ENCODE data around the gene EMC10. TPM values are rescaled to one million over a fixed set of nuclear protein-coding genes. Genes with fewer than 3 reads are reported as not detected.
A peak's percentile ranks its signal among the peaks of the same experiment; 100 is the strongest.

EMC10 gene
- total and polyA plus RNA-seq, 10 of the 15 experiments (the other 5 are each of a cell fraction or from before 2014, with no cell fraction given) = 2.5 to 77.3 (median 20.3) TPM

- TF ChIP-seq EZH2 (IDR thresholded peaks at IDR 0.05; ENCODE audit: borderline replicate concordance, control insufficient read depth, low read depth, low read length) = no peak
- TF ChIP-seq IKZF2 (IDR thresholded peaks at IDR 0.05) = no peak
- no peak for TF ChIP-seq ATF7 (IDR thresholded peaks at IDR 0.05; ENCODE audit: low read depth)
- no peak for TF ChIP-seq NR2F1 (conservative IDR thresholded peaks at IDR 0.05)
- no peak for TF ChIP-seq KAT2A (conservative IDR thresholded peaks at IDR 0.05; ENCODE audit: control insufficient read depth, low read depth, low read length)
- TF ChIP-seq ETV6 (conservative IDR thresholded peaks at IDR 0.05 in 1 of 2, IDR thresholded peaks at IDR 0.05 in 1 of 2; ENCODE audit: borderline replicate concordance in 1 of 2, low read depth in 1 of 2) = no peak
- no peak for TF ChIP-seq JUND (IDR thresholded peaks at IDR 0.05; ENCODE audit: low read depth, low read length)
- TF ChIP-seq TBL1XR1 (IDR thresholded peaks at IDR 0.05; ENCODE audit: low read depth, low read length) = no peak
- TF ChIP-seq WRNIP1 (IDR thresholded peaks at IDR 0.05; ENCODE audit: borderline replicate concordance, low read depth, low read length) = no peak
- TF ChIP-seq NFYA (IDR thresholded peaks at IDR 0.05; ENCODE audit: borderline replicate concordance, low read depth, low read length) = no peak
- TF ChIP-seq MXI1 (IDR thresholded peaks at IDR 0.05; ENCODE audit: low read depth, low read length) = no peak
- peak; percentile 64 for TF ChIP-seq E2F8 (IDR thresholded peaks at IDR 0.05; ENCODE audit: low read depth, partially characterized antibody)
- peak; percentile 83; the same call in 1 of the 2 replicates for TF ChIP-seq ZNF687 (IDR thresholded peaks at IDR 0.05)
- TF ChIP-seq NR2C2 (IDR thresholded peaks at IDR 0.05; ENCODE audit: borderline replicate concordance, control insufficient read depth, insufficient read length, low read depth) = no peak
- TF ChIP-seq SREBF2 (IDR thresholded peaks at IDR 0.05; ENCODE audit: low read length) = no peak
- TF ChIP-seq NFIC (IDR thresholded peaks at IDR 0.05; ENCODE audit: low read depth, low read length) = no peak
- peak; percentile 66; the same call in 1 of the 2 replicates for TF ChIP-seq POLR2AphosphoS5 (IDR thresholded peaks at IDR 0.05; ENCODE audit: low read length)
- no peak for TF ChIP-seq BACH1 (IDR thresholded peaks at IDR 0.05; ENCODE audit: borderline replicate concordance)
These were observed 44.7 kb upstream of the EMC10 start (continued) for GRCh38 chr19:50431343-50432220.
